K562 (cell line): ENCODE data around the gene MRRF. TPM values are rescaled to one million over a fixed set of nuclear protein-coding genes. Genes with fewer than 3 reads are reported as not detected.

Experiments
- ATAC-seq: fragments of 200-7000 bp; cut with Tn5 transposase; 3 replicates; pipeline ENCODE4 v1.9.1; 2020; ENCODE audit warnings: moderate library complexity
- BruUV-seq: library from RNA; stranded (reverse); fragments of 400-500 nt; replicated peaks from 2 replicates; lab custom pipeline; 2021; lab: Mats Ljungman, UMichigan
- CTCF ChIA-PET: fragments of 300-600 bp; formaldehyde crosslinking; extraction: SDS; loops from one replicate; lab custom pipeline; 2021; ENCODE audit warnings: low intra/inter-chr PET ratio; lab: Yijun Ruan, JAX
- POLR2A ChIA-PET: fragments of 300-600, 350-650 bp; sonication (Branson Sonifier 250); formaldehyde crosslinking; extraction: SDS; loops from one replicate; lab custom pipeline; 2021; ENCODE audit warnings: antibody characterized with exemption, inconsistent platforms; lab: Yijun Ruan, JAX
- DNase-seq, 4 experiments: peaks; one replicate each; pipeline versions ENCODE4 v3.0.0 to v3.0.0-alpha.2; 2011 to 2018; ENCODE audit warnings: low spot score in 3 of 4, mixed read lengths in 3 of 4; ENCODE audit errors: extremely low read depth in 1 of 4
- FAIRE-seq: peaks from 2 replicates; lab custom pipeline; 2011; peaks lifted over from hg19 to GRCh38; lab: Jason Lieb, UNC
- H2AFZ ChIP-seq: 2 replicates; pipeline ENCODE4 v1.6.0; 2011; ENCODE audit warnings: low read depth, low read length, control low read depth, inconsistent platforms
- H3K27ac ChIP-seq: fragments of 200-600 bp; 3 replicates; pipeline ENCODE4 v1.8.0; 2011; ENCODE audit warnings: low read depth, mild to moderate bottlenecking, control low read depth, inconsistent platforms, low read length, moderate library complexity, mixed read lengths; ENCODE audit errors: extremely low read depth
- H3K27me3 ChIP-seq, 2 experiments: fragments of 300-600 bp in 1 of 2; 2 replicates in 1 of 2; 3 replicates in 1 of 2; pipeline versions ENCODE4 v1.6.0 to v1.8.0; 2011; ENCODE audit warnings: inconsistent platforms in 2 of 2, low read length in 2 of 2, mild to moderate bottlenecking in 1 of 2, mixed read lengths in 1 of 2, moderate library complexity in 1 of 2; ENCODE audit not compliant: control insufficient read depth in 2 of 2, insufficient read depth in 2 of 2
- H3K36me3 ChIP-seq: fragments of 300-600 bp; 3 replicates; pipeline ENCODE4 v1.8.0; 2011; ENCODE audit warnings: mild to moderate bottlenecking, low read length, inconsistent platforms; ENCODE audit not compliant: control insufficient read depth, insufficient read depth
- H3K4me1 ChIP-seq, 2 experiments: fragments of 200-600 bp in 1 of 2; replicated peaks in 1 of 2; 2 replicates in 1 of 2; 3 replicates in 1 of 2; pipeline versions ENCODE4 v1.5.1 to v1.8.0; 2011; ENCODE audit warnings: inconsistent platforms in 2 of 2, low read length in 2 of 2, mild to moderate bottlenecking in 1 of 2, mixed read lengths in 1 of 2, moderate library complexity in 1 of 2; ENCODE audit not compliant: control insufficient read depth in 2 of 2, insufficient read depth in 2 of 2
- H3K4me2 ChIP-seq: 2 replicates; pipeline ENCODE4 v1.6.1; 2011; ENCODE audit warnings: low read length, control low read depth, inconsistent platforms, mixed read lengths; ENCODE audit not compliant: insufficient read depth
- H3K4me3 ChIP-seq: fragments of 200-600 bp; sonication (generic), shearing (Covaris generic); 2 replicates; pipeline ENCODE4 v1.5.1; 2016; ENCODE audit warnings: control low read depth, inconsistent platforms
- H3K79me2 ChIP-seq: fragments of 200-600 bp; 3 replicates; pipeline ENCODE4 v1.8.0; 2011; ENCODE audit warnings: low read length, inconsistent platforms; ENCODE audit not compliant: control insufficient read depth, insufficient read depth
- H3K9ac ChIP-seq, 2 experiments: 2 replicates each; pipeline versions ENCODE4 v1.6.0 to v1.6.1; 2011; ENCODE audit warnings: low read depth in 2 of 2, low read length in 2 of 2, control low read depth in 1 of 2, inconsistent platforms in 1 of 2, mild to moderate bottlenecking in 1 of 2, mixed read lengths in 1 of 2; ENCODE audit not compliant: insufficient read depth in 1 of 2
- H3K9me1 ChIP-seq: one replicate; pipeline ENCODE4 v1.6.0; 2011; ENCODE audit warnings: inconsistent platforms, mild to moderate bottlenecking, low read length, moderate library complexity; ENCODE audit not compliant: control insufficient read depth, insufficient read depth
- H3K9me3 ChIP-seq: replicated peaks from 2 replicates; pipeline ENCODE4 v1.5.1; 2011; ENCODE audit warnings: low read depth, low read length, inconsistent platforms; ENCODE audit not compliant: control insufficient read depth, insufficient read depth
- H4K20me1 ChIP-seq: replicated peaks from 2 replicates; pipeline ENCODE4 v1.6.1; 2011; ENCODE audit warnings: low read length, inconsistent platforms, mixed read lengths; ENCODE audit not compliant: control insufficient read depth, insufficient read depth
- ADNP ChIP-seq: fragments of 200-800 bp; sonication (Bioruptor generic); IDR thresholded peaks from 2 replicates; pipeline ENCODE4 v1.6.1; 2016; ENCODE audit warnings: missing genetic modification characterization, missing compliant biosample characterization
- AFF4 ChIP-seq: sonication (generic); formaldehyde crosslinking; IDR thresholded peaks from 2 replicates; pipeline ENCODE4 v1.8.0; 2023; ENCODE audit warnings: mild to moderate bottlenecking, missing genetic modification reagents
- ARNT ChIP-seq, 2 experiments: fragments of 450-650 bp; IDR thresholded peaks; 2 replicates each; pipeline ENCODE4 v1.6.1; 2016; ENCODE audit warnings: mild to moderate bottlenecking in 1 of 2
- BCLAF1 ChIP-seq, 2 experiments: fragments of 450-650 bp in 1 of 2; IDR thresholded peaks; 2 replicates each; pipeline ENCODE4 v1.6.1; 2011 to 2017; ENCODE audit warnings: low read depth in 2 of 2, antibody characterized with exemption in 1 of 2, borderline replicate concordance in 1 of 2, low read length in 1 of 2, mild to moderate bottlenecking in 1 of 2, mixed read lengths in 1 of 2; ENCODE audit not compliant: control insufficient read depth in 1 of 2
- KLF10 ChIP-seq: fragments of 250-450 bp; sonication (Bioruptor Pico); IDR thresholded peaks from 2 replicates; pipeline ENCODE4 v1.6.1; 2021; ENCODE audit warnings: matching md5 sums
- RAD21 ChIP-seq, 2 experiments: fragments of 250-450 bp in 1 of 2; fragments of 450-650 bp in 1 of 2; sonication (Bioruptor Pico) in 1 of 2; formaldehyde crosslinking in 1 of 2; IDR thresholded peaks in 1 of 2; conservative IDR thresholded peaks in 1 of 2; 2 replicates each; pipeline versions ENCODE4 v1.4.0 to v1.8.0; 2020 to 2022; ENCODE audit warnings: mild to moderate bottlenecking in 2 of 2, moderate library complexity in 1 of 2
- SIN3A ChIP-seq, 2 experiments: fragments of 150-350 bp in 1 of 2; IDR thresholded peaks; 2 replicates each; pipeline ENCODE4 v1.6.1; 2011 to 2016; ENCODE audit warnings: borderline replicate concordance in 2 of 2, low read depth in 2 of 2, low read length in 2 of 2, mild to moderate bottlenecking in 2 of 2, moderate library complexity in 2 of 2; ENCODE audit not compliant: control insufficient read depth in 1 of 2
- U2AF2 ChIP-seq: fragments of 200-400 bp; formaldehyde crosslinking; optimal IDR thresholded peaks from 2 replicates; pipeline ENCODE3; 2017; ENCODE audit warnings: low read depth, mild to moderate bottlenecking, low read length
- ZC3H4 ChIP-seq: sonication (generic); formaldehyde crosslinking; IDR thresholded peaks from 2 replicates; pipeline ENCODE4 v1.9.0; 2021; ENCODE audit warnings: missing genetic modification reagents, borderline replicate concordance
- ZNF764 ChIP-seq: fragments of 250-450 bp; sonication (Bioruptor Pico); IDR thresholded peaks from 2 replicates; pipeline ENCODE4 v1.4.0; 2020; ENCODE audit warnings: low read depth, mild to moderate bottlenecking, moderate library complexity
- WGBS: fragments of 100-300 bp; shearing (Covaris generic); methylation state at CpG from one replicate; pipeline ENCODE4 v1.1.6; 2016; ENCODE audit warnings: low coverage, mixed read lengths; ENCODE audit not compliant: insufficient coverage; ENCODE audit errors: missing lambda C conversion rate; 5-methylcytosine and 5-hydroxymethylcytosine counted together
- in situ Hi-C: fragments of 300-500 bp; cut with MboI; formaldehyde crosslinking; loops from 4 replicates; pipeline ENCODE4 v1.15.0; 2018; ENCODE audit warnings: inconsistent platforms, mixed read lengths
- intact Hi-C: fragments of 100-400 bp; cut with micrococcal nuclease; formaldehyde crosslinking; loops from 2 replicates; pipeline ENCODE4 v1.14.2; 2022
- polyA plus RNA-seq, 8 experiments: library from polyadenylated mRNA; depleted of rRNA in 4 of 8; stranded (reverse) in 5 of 8; unstranded in 3 of 8; fragments of >200 nt; fragmentation: Nextera tagmentation in 2 of 8; fragmentation: Illumina TruSeq in 1 of 8; extraction: Ambion mirVana in 2 of 8; extraction: Trizol in 1 of 8; gene quantifications; 2 replicates each; pipeline versions ENCODE4 v1.2.1 to v1.2.3, GENCODE V29; 2011 to 2014; ENCODE audit warnings: inconsistent platforms in 1 of 8, missing spikeins in 1 of 8
- total RNA-seq, 7 experiments: library from RNA; depleted of rRNA in 6 of 7; stranded (reverse); fragments of >200 nt in 6 of 7; fragmentation: Illumina TruSeq in 2 of 7; extraction: Trizol in 2 of 7; gene quantifications; 2 replicates each; pipeline versions ENCODE4 v1.2.1 to v1.2.3, GENCODE V29; 2011 to 2021; ENCODE audit warnings: low replicate concordance in 1 of 7
- TF ChIP-seq, protein P1 (sequence below): sonication (generic); formaldehyde crosslinking; IDR thresholded peaks from 2 replicates; pipeline ENCODE4 v1.8.1; 2023; ENCODE audit warnings: mild to moderate bottlenecking, missing genetic modification reagents

MRRF gene
- total and polyA plus RNA-seq, 9 of the 15 experiments (the other 6 are each of a cell fraction or from before 2014, with no cell fraction given): 55.0 to 105 (median 81.2) TPM

GRCh38 chr9:122370303-122370702, 105.6 kb downstream of the MRRF start:
- DNase-seq (peak in 1 of 4 experiments; percentile 35), FAIRE-seq (peak; percentile 66), ATAC-seq (no peak)
- peaks cover 25 to 30% of the 10 kb centered on the region in 2 experiments for H3K4me1 ChIP-seq
- ChIA-PET CTCF (no interaction called here), POLR2A (interaction anchor here (0.5 to 1.4 kb wide), 4 partner anchors 18 to 441 kb away, joined by 3 read pairs; no protein-coding TSS in a partner anchor)
- no peaks in the 10 kb centered on the region for H3K79me2 ChIP-seq
- no peaks in the 10 kb centered on the region; the same call in 2 of the 3 replicates for H3K36me3 ChIP-seq
- BruUV-seq: no TSS peak
- H4K20me1 ChIP-seq: no peaks in the 10 kb centered on the region
- no peaks in the 10 kb centered on the region for H3K9me1 ChIP-seq
- 0 out of 2 replicates have a peak, but pooled peaks cover 2% of the 10 kb centered on the region for H3K9me3 ChIP-seq
- 35% methylated on average over 5 of the region's 5 CpGs for WGBS
- H3K27me3 ChIP-seq: 0 out of 5 replicates have a peak, but pooled peaks cover 0 to 5% of the 10 kb centered on the region in 2 experiments
- in situ Hi-C loops: loop anchor here (10.0 kb wide), 1 partner anchor 74 kb away; no protein-coding TSS in a partner anchor
- H3K9ac ChIP-seq: peak overlapping the region in 1 of 2 experiments; percentile 65; a peak in 2 of 4 replicates
- intact Hi-C loops: no loop called here
- H3K4me2 ChIP-seq: peak overlapping the region; percentile 70
- H3K27ac ChIP-seq: no peak overlapping the region
- H3K4me3 ChIP-seq: 0 out of 2 replicates have a peak overlapping the region, but pooled peaks have one; percentile 44
- peak overlapping the region; percentile 69 for H2AFZ ChIP-seq
- TF ChIP-seq ADNP (0 out of 2 replicates have a peak, but pooled peaks have one; percentile 55), SIN3A (IDR thresholded peaks at IDR 0.05; ENCODE audit: borderline replicate concordance in 2 of 2, control insufficient read depth in 1 of 2, low read depth in 2 of 2, low read length in 2 of 2) (no peak), BCLAF1 (IDR thresholded peaks at IDR 0.05; ENCODE audit: borderline replicate concordance in 1 of 2, control insufficient read depth in 1 of 2, low read depth in 2 of 2, low read length in 1 of 2) (no peak), RAD21 (CRISPR knock-in tag; conservative IDR thresholded peaks at IDR 0.05 in 1 of 2, IDR thresholded peaks at IDR 0.05 in 1 of 2) (no peak), ARNT (IDR thresholded peaks at IDR 0.05) (no peak), ZNF764 (no peak), ZC3H4 (CRISPR knock-in tag) (no peak), KLF10 (CRISPR knock-in tag) (no peak), AFF4 (CRISPR knock-in tag) (no peak), U2AF2 (no peak)
- TF ChIP-seq, protein P1, sequence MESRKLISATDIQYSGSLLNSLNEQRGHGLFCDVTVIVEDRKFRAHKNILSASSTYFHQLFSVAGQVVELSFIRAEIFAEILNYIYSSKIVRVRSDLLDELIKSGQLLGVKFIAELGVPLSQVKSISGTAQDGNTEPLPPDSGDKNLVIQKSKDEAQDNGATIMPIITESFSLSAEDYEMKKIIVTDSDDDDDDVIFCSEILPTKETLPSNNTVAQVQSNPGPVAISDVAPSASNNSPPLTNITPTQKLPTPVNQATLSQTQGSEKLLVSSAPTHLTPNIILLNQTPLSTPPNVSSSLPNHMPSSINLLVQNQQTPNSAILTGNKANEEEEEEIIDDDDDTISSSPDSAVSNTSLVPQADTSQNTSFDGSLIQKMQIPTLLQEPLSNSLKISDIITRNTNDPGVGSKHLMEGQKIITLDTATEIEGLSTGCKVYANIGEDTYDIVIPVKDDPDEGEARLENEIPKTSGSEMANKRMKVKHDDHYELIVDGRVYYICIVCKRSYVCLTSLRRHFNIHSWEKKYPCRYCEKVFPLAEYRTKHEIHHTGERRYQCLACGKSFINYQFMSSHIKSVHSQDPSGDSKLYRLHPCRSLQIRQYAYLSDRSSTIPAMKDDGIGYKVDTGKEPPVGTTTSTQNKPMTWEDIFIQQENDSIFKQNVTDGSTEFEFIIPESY (CRISPR knock-in tag): no peak
